DMS153 (cell line): ENCODE results near the gene FGFBP2.

ENCODE experiments used
- DNase-seq: peaks from one replicate; lab custom pipeline; 2025; lab: John Stamatoyannopoulos, UW

Gene FGFBP2

GRCh38 chr4:15968551-15969300, 5.8 kb upstream of the FGFBP2 start:
- DNase-seq: no peak

DNA sequence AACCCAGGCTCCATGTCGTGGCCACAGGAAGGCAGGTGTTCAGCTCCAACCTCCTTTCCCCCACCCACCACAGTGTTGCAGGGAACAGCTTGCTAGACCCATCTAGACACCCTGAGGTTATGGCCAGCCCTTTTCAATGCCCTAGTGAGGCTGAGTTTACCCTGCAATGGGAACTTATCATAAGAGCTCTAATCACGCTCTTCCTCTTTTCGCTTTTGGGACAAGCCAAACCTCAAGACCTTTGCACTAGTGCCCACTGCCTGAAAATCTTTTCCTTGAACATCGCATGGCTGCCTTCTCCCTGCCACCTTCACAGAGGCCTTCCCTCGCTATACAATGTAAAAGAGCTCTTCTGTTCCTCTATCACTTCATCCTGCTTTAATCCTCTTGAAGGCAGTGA, 2.4 kb upstream of the FGFBP2 start:
- no peak for DNase-seq

DNA sequence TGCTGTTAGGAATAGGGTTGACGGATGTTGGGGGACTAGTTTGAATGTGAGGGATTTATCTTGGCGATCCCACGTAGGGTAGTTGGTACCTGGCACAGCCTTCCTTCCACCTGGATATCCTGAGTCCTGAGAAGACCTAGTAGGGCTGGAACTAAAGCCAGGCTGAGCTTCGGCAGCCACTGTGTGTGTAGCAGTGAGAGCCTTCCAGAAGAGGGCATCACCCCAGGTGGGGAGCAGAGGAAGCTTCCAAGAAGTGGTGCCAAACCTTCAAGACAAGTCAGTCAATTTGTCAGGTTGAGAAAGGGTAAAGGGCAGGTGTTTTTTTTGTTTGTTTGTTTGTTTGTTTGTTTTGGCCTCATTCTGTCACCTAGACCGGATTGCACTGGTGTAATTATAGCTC, 1.2 kb upstream of the FGFBP2 start:
- DNase-seq: no peak

GRCh38 chr4:15963576-15963975, 601 bp upstream of the FGFBP2 start:
- DNase-seq: no peak

DNA sequence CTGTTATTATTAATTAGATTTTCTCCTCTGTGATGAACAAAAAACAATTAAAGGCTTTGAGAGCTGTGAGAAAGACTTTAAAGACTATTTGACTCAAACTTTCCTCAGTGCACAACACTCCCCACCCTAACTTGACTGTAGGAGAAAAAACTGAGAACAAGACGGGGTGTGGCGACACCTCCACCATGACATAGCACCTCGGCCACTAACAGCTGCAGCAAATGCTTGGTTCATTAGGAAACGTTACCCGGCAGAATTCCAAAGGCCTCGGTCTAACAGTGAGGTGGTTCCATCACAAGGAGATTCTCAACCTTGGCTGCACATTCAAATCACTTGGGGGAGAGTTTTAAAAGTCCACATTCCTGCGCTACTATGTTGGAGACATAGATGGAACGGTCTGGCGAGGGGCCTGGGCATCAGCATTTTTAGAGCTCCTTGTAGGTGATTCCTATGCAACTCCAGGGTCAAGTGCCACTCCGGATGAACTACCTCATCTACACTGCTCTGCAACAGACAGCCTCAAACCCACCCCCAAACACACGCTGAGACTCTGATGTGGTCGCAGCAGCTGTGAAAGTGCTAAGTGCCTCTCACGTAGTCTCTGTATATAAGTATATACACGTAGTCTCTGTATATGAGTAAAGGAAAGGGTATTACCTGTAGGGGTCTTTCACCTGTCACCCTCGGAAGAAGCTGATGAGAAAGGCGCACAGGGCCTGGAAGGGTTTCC, 1.0 kb downstream of the FGFBP2 start:
- DNase-seq: no peak

GRCh38 chr4:15958562-15958961, 4.4 kb downstream of the FGFBP2 start:
- no peak for DNase-seq

DNA sequence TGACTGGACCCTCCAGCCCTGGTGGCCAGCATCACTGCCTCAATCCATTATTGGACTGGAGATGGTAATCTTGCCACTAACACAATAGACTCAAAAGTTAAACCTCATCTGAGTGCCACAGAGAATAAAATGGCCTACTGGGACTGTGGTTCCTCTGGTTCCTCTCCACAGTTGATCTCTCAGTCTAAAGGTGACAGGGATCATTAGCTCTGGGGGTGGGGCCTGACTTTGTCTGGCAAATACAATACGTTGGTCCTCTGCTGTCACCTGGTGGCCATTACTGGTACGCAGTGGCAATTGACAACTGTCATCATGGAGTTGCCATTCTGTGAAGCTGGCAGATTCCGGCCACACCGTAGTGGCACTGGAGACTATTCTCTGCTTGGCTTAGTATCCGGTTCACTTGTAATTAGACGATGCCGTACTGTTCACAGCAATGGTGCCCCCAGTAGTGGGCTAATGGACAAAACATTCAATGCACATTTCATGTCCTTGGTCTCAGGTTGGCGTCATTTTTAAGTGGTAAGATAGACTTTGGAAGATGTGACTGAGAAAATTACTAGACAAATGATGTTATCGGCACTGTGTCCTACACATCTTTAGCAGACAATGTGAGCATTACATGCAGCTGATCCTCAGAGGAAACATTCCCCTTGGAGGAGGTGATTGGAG, 6.7 kb downstream of the FGFBP2 start:
- DNase-seq: peak; percentile 21

DNA sequence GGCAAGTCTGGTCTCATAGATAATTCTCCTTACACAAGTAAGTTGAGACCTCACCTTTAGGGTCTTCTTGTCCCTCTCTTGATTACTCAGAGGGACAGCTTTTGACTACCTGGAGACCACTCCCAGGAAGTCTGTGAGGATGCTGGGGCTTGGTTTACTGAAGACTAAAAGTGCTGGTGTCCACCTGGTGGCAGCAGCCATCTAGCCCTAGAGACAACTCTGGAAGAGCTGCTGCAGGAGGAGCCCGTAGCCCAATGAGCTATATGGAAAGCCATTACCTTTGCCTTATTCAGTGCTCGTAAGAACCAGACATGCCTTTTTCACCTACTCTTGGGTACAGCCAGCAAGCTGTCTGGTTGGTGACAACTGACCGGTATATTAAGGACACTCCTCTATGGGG, 7.3 kb downstream of the FGFBP2 start:
- no peak for DNase-seq

DNA sequence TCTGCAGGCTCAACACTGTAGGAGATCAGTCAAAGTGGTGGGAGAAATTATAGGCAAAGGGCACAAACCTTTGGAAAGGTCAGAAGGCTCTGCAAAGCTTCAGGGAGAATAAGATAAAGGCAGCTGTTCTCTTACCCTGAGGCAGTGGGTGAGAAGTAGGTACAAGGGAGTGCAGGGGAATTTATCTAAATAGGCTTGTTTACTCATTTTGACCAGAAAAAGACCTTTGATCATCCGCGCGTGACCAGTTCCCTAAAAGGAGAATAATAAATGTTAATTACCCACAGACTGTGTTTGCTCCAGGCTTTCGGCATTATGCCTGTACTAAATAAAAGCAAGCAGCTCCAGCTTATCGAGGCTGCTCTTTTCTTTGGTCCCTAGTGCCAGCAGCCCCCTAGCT, 9.3 kb downstream of the FGFBP2 start:
- DNase-seq: no peak

GRCh38 chr4:15951781-15952180, 11.2 kb downstream of the FGFBP2 start:
- no peak for DNase-seq

DNA sequence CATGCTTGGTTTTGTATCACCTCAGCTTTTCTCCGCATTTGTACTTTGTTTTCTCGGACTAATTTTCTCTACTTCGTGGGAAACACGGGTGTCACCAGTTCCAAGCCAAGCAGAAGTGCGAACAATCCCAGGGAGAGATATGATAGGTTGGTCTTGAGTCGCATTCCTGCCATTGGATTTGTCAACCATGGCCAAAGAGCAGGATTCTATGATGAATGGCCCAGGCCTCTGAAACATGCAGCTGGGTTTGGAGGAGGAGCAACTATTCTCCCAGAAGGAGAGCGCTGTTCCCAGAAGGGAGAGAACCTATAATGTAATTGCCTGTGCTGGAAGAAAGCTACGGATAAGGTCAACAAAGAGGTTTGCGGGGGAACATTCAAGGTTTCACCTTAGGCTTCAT, 14.1 kb downstream of the FGFBP2 start:
- DNase-seq: no peak

DNA sequence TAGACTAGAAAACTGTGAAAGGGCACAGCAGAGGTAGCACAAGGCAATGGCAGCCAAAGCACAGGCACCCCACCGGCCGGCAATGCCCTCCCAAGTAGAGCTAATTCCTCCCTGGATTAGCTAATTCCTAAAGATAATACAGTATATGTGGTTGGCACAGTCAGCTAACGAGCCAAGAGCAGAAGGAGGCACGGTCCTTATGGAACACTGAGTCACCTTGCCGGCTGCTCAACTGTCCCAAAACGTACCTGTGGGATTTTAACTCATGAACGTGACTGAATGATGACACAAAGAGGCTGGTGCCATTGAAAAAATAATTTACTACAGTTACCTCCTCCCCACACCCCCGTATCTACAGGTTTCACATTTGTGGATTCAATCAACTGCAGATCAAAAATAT, 15.3 kb downstream of the FGFBP2 start:
- DNase-seq: no peak

DNA sequence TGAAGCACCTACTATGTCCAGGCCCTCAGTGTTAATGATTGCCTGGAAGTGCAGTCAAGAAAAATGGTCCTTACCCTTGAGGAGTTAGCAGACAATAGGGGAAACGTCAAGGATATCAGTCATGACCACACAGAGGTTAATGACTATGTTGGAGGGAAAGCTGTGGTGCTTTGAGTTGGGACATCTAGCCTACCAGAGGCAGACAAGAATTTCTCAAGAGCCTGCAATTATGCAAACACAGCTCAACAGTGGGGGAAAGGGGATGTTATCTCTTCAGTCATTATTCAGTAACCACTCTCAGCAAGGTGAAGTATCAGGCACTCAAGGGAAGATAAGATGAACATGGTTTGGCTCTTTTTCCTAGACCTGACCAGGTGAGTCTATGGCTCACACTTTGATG, 17.5 kb downstream of the FGFBP2 start:
- no peak for DNase-seq

- no peak for DNase-seq
Observed at GRCh38 chr4:15944895-15945294, 18.1 kb downstream of the FGFBP2 start.

DNA sequence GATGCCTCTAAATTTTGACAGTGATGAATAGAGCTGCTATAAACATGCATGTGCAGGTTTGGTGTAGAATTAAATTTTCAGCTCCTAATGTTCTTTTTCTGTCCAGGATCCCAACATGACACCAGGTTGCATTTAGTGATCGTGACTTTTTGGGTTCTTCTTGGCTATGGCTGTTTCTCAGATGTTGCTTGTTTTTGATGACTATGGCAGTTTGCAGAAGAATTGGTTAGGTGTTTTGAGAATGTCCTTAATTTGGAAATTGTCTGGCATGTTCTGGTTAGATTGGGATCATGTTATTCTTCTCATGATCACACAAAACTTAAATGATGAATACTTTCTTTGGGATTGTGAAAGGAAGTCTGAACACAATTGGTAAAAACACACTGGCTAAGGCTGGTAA, 20.7 kb downstream of the FGFBP2 start:
- DNase-seq: no peak

- DNase-seq: no peak
Observed at GRCh38 chr4:15938640-15939039, 24.3 kb downstream of the FGFBP2 start, which contains the start of gene FGFBP1. TSS of gene FGFBP1 (minus strand) at chr4:15938740. CDS start at chr4:15936632, 2,108 bp downstream.

DNA sequence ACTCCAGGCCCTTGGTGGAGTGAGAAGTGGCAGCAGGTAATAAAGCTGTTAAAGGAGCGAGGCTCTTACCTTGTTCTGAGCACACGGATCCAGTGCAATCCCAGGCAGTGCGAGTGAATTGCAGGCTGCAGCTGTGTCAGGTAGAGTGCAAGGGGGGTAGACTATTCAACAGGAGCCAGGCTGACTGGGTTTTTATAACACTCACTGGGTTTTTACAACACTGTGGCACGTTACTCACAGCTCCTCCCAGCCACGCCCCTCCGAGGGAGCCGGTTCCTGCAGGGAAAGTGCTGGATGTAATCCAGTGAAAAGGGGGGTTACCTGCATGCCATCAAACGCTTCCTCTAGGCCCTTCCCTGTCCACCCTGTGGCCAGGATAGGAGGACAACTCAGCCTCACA, 24.8 kb downstream of the FGFBP2 start:
- DNase-seq: no peak

DNA sequence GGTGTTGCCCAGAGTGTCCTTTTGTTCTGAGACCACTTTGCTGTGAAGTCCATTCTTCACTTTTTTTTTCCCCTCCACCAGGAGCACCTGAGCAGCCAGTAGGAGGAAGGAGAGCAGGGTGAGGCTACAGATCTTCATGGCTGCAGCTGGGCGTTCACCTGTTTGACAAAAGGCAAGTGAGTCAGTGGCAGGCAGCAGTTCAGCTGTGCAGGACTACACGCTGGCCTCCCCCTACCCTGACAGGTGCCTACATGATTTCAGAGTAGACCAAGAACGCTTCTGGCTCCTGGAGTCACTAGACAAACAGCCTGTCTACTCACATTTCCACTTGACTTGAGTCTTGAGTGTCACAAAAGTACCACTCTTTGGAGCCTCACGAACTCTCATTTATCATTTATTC, 26.5 kb downstream of the FGFBP2 start:
- no peak for DNase-seq

DNA sequence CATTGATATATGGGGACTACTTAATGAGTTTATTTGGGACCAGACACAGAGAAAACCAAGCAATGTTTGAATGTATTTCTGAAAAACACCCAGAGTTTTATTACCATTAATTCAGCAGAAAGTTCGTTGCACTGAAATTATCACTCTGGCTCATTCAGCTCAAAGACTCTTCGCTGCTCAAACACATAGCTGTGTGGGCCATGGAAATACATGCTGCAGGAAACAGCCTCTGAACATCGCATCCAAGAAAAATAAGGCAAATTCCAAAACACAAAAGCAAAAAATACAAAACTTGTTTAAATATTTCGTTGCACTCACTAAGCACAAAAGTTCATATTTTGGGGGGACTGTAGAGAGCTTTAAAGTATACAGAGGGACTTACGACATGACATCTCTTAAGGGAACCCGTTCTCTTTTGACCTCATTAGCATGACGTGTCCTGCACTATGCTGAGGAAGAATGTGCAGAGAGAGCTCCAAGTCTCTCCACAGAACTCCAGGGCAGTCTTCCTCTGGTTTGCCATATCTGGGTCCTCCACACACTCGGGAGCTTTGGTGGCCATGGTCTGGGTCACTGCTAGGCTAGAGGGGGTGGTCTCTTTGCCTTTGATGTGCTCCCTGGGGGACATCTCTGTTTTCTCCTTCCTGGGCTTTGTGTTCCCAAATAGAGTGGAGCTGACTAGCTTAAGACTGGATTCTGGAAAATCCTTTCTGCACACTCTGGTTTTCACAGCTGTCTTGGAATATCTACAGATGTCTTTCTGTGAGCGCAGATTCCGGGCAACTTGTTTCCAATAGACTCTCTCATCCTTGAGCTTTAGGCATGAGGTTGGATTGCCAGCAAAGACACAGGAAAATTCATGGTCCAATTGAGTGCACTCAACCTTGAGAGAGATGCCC, 27.2 kb downstream of the FGFBP2 start:
- DNase-seq: no peak

DNA sequence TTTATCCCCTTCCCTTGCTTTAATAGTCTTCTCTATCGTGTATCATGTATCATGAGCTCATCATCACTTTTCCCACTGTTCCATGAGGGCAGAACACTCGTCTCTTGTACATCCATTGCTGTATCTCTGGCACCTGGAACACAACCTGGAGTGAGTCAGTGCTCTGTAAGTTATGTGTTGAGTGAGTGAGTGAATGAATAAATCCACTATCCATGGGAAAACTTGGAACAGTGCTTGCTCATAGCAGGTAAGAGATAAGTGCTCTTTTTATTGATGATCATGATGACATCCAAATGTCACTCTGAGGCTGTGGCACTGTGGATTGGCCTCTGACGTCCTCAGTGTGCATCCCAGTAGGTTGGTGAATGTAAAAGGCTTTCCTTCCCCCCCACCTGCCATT, 28.7 kb downstream of the FGFBP2 start:
- no peak for DNase-seq

GRCh38 chr4:15931451-15932210, 31.3 kb downstream of the FGFBP2 start:
- no peak for DNase-seq
